ENCODE results near the gene ERP44.
"Not testable (repeated sequence)": the region's sequence is repeated elsewhere in the genome, so short reads cannot be mapped to it uniquely, and the experiment has no call there.

DNA sequence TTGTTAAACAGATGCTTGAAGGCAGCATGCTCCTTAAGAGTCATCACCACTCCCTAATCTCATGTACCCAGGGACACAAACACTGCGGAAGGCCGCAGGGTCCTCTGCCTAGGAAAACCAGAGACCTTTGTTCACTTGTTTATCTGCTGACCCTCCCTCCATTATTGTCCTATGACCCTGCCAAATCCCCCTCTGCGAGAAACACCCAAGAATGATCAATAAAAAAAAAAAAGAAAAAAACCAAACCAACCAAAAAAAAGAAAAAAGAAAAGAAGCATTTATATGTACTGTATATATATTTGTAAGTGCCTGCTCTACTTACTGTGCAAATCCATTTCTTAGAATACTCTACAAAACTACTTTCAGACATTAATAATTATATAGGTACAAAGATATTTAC is 29.7 kb downstream of the ERP44 start:
- TF ChIP-seq POLR2AphosphoS5 (IDR thresholded peaks at IDR 0.05; ENCODE audit: low read depth, low read length): not testable (repeated sequence)
- TF ChIP-seq, protein P1, sequence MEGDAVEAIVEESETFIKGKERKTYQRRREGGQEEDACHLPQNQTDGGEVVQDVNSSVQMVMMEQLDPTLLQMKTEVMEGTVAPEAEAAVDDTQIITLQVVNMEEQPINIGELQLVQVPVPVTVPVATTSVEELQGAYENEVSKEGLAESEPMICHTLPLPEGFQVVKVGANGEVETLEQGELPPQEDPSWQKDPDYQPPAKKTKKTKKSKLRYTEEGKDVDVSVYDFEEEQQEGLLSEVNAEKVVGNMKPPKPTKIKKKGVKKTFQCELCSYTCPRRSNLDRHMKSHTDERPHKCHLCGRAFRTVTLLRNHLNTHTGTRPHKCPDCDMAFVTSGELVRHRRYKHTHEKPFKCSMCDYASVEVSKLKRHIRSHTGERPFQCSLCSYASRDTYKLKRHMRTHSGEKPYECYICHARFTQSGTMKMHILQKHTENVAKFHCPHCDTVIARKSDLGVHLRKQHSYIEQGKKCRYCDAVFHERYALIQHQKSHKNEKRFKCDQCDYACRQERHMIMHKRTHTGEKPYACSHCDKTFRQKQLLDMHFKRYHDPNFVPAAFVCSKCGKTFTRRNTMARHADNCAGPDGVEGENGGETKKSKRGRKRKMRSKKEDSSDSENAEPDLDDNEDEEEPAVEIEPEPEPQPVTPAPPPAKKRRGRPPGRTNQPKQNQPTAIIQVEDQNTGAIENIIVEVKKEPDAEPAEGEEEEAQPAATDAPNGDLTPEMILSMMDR (IDR thresholded peaks at IDR 0.05): not testable (repeated sequence)
- TF ChIP-seq, protein P2, sequence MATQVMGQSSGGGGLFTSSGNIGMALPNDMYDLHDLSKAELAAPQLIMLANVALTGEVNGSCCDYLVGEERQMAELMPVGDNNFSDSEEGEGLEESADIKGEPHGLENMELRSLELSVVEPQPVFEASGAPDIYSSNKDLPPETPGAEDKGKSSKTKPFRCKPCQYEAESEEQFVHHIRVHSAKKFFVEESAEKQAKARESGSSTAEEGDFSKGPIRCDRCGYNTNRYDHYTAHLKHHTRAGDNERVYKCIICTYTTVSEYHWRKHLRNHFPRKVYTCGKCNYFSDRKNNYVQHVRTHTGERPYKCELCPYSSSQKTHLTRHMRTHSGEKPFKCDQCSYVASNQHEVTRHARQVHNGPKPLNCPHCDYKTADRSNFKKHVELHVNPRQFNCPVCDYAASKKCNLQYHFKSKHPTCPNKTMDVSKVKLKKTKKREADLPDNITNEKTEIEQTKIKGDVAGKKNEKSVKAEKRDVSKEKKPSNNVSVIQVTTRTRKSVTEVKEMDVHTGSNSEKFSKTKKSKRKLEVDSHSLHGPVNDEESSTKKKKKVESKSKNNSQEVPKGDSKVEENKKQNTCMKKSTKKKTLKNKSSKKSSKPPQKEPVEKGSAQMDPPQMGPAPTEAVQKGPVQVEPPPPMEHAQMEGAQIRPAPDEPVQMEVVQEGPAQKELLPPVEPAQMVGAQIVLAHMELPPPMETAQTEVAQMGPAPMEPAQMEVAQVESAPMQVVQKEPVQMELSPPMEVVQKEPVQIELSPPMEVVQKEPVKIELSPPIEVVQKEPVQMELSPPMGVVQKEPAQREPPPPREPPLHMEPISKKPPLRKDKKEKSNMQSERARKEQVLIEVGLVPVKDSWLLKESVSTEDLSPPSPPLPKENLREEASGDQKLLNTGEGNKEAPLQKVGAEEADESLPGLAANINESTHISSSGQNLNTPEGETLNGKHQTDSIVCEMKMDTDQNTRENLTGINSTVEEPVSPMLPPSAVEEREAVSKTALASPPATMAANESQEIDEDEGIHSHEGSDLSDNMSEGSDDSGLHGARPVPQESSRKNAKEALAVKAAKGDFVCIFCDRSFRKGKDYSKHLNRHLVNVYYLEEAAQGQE (IDR thresholded peaks at IDR 0.05; ENCODE audit: insufficient read depth in 1 of 2, low read depth in 2 of 2, low read length in 1 of 2): not testable (repeated sequence)

Data from Panc1 (cell line).